DND-41 (cell line): ENCODE measurements around the gene SNX32.

Experiments used
- ATAC-seq: fragments of 200-7000 bp; cut with Tn5 transposase; 3 replicates; pipeline ENCODE4 v1.9.1; 2021; ENCODE audit warnings: low read depth; ENCODE audit not compliant: insufficient read depth
- DNase-seq: peaks from one replicate; pipeline ENCODE4 v3.0.0-alpha.2; 2020
- H2AFZ ChIP-seq: 2 replicates; pipeline ENCODE4 v1.6.0; 2012; ENCODE audit warnings: low read depth, low read length
- H3K27ac ChIP-seq: 2 replicates; pipeline ENCODE4 v1.5.1; 2012; ENCODE audit warnings: low read length, inconsistent platforms
- H3K27me3 ChIP-seq: fragments of 200-600 bp; sonication (generic); 2 replicates; pipeline ENCODE4 v1.6.0; 2012; ENCODE audit warnings: low read length, mild to moderate bottlenecking, inconsistent platforms; ENCODE audit not compliant: insufficient read depth, poor library complexity
- H3K36me3 ChIP-seq: 2 replicates; pipeline ENCODE4 v1.5.1; 2012; ENCODE audit warnings: low read length, inconsistent platforms; ENCODE audit not compliant: insufficient read depth
- H3K4me1 ChIP-seq: 2 replicates; pipeline ENCODE4 v1.5.1; 2012; ENCODE audit warnings: mild to moderate bottlenecking, low read length; ENCODE audit not compliant: insufficient read depth
- H3K4me2 ChIP-seq: 2 replicates; pipeline ENCODE4 v1.6.0; 2012; ENCODE audit warnings: mild to moderate bottlenecking, moderate library complexity, low read length, inconsistent platforms; ENCODE audit not compliant: insufficient read depth
- H3K4me3 ChIP-seq, 2 experiments: fragments of 200-600 bp in 1 of 2; shearing (Covaris generic) in 1 of 2; 2 replicates each; pipeline ENCODE4 v1.5.1; 2012 to 2016; ENCODE audit warnings: inconsistent platforms in 2 of 2, low read length in 2 of 2, mild to moderate bottlenecking in 2 of 2, low read depth in 1 of 2, moderate library complexity in 1 of 2
- H3K79me2 ChIP-seq: 2 replicates; pipeline ENCODE4 v1.6.0; 2012; ENCODE audit warnings: low read length, inconsistent platforms; ENCODE audit not compliant: insufficient read depth
- H3K9ac ChIP-seq: 2 replicates; pipeline ENCODE4 v1.6.0; 2012; ENCODE audit warnings: low read depth, mild to moderate bottlenecking, inconsistent platforms, low read length, moderate library complexity
- H3K9me3 ChIP-seq: 2 replicates; pipeline ENCODE4 v1.5.1; 2012; ENCODE audit warnings: low read length, moderate library complexity, mild to moderate bottlenecking, inconsistent platforms; ENCODE audit not compliant: insufficient read depth, severe bottlenecking
- H4K20me1 ChIP-seq: 2 replicates; pipeline ENCODE4 v1.6.0; 2012; ENCODE audit warnings: low read length; ENCODE audit not compliant: insufficient read depth
- CTCF ChIP-seq: IDR thresholded peaks from 2 replicates; pipeline ENCODE4 v1.5.1; 2012; ENCODE audit warnings: borderline replicate concordance, low read length, moderate library complexity, mild to moderate bottlenecking; ENCODE audit not compliant: poor library complexity, severe bottlenecking; ENCODE audit errors: extremely low read depth
- EZH2 ChIP-seq: IDR thresholded peaks from 3 replicates; pipeline ENCODE4 v1.6.1; 2012; ENCODE audit warnings: borderline replicate concordance, low read depth, mild to moderate bottlenecking, moderate library complexity, low read length, inconsistent platforms; ENCODE audit not compliant: severe bottlenecking

SNX32 gene

GRCh38 chr11:65859095-65859811 lies 25.5 kb downstream of the SNX32 start:
- Histone ChIP-seq H3K79me2 (peaks cover 71% of the 10 kb centered on the region), H3K27me3 (no peaks in the 10 kb centered on the region), H3K9ac (peak overlapping the region; percentile 86), H3K4me2 (peak overlapping the region; percentile 81), H3K36me3 (peaks cover 70% of the 10 kb centered on the region), H4K20me1 (peaks cover 59% of the 10 kb centered on the region), H3K27ac (peak overlapping the region; percentile 90), H3K9me3 (no peaks in the 10 kb centered on the region), H3K4me1 (peaks cover 64% of the 10 kb centered on the region), H3K4me3 (peak overlapping the region; percentile 72 to 79; a peak in 3 of 4 replicates), H2AFZ (peak overlapping the region; percentile 76)
- DNase-seq = no peak
- TF ChIP-seq EZH2 (no peak), CTCF (peak; percentile 47)
- peak; percentile 76 for ATAC-seq

GRCh38 chr11:65859812-65860277 lies 26.1 kb downstream of the SNX32 start:
- no peak for DNase-seq
- peaks cover 59% of the 10 kb centered on the region for H4K20me1 ChIP-seq
- ATAC-seq = no peak

GRCh38 chr11:65860278-65861164 lies 26.8 kb downstream of the SNX32 start, which contains the start of gene MUS81:
Gene MUS81, plus strand, starts transcription at chr11:65860433. Its CDS starts 321 bp downstream, at chr11:65860754.
- DNase-seq = peak; percentile 97
- peak within 1 kb of the TSS; percentile 86 for H3K9ac ChIP-seq
- H4K20me1 ChIP-seq = peaks cover 59% of the 10 kb centered on the region
- peaks cover 70% of the 10 kb centered on the region for H3K36me3 ChIP-seq
- TF ChIP-seq CTCF = peak; percentile 97
- no peak for TF ChIP-seq EZH2
- H3K4me3 ChIP-seq = peak within 1 kb of the TSS; percentile 72 to 79
- H3K4me2 ChIP-seq = peak within 1 kb of the TSS; percentile 81
- no peaks in the 10 kb centered on the region for H3K27me3 ChIP-seq
- H2AFZ ChIP-seq = peak within 1 kb of the TSS; percentile 71
- peaks cover 58% of the 10 kb centered on the region for H3K79me2 ChIP-seq
- peaks cover 60% of the 10 kb centered on the region for H3K4me1 ChIP-seq
- H3K27ac ChIP-seq = peak within 1 kb of the TSS; percentile 90
- H3K9me3 ChIP-seq = no peaks in the 10 kb centered on the region
- ATAC-seq = peak; percentile 51

More at GRCh38 chr11:65859812-65860277, 26.1 kb downstream of the SNX32 start:
- Histone ChIP-seq H3K4me3 (peak overlapping the region; percentile 72 to 79; a peak in 3 of 4 replicates), H3K4me1 (peaks cover 64% of the 10 kb centered on the region), H3K36me3 (peaks cover 70% of the 10 kb centered on the region), H3K79me2 (peaks cover 65% of the 10 kb centered on the region), H2AFZ (peak overlapping the region; percentile 67), H3K4me2 (peak overlapping the region; percentile 81), H3K27me3 (no peaks in the 10 kb centered on the region), H3K9me3 (no peaks in the 10 kb centered on the region), H3K9ac (peak overlapping the region; percentile 79), H3K27ac (peak overlapping the region; percentile 90)
- no peak for TF ChIP-seq CTCF
- no peak for TF ChIP-seq EZH2
